HFFc6 (cell line): ENCODE results near the gene RAB1B. TPM values are rescaled to one million over a fixed set of nuclear protein-coding genes. Genes with fewer than 3 reads are reported as not detected.

Experiments used
- DNase-seq: peaks from one replicate; pipeline ENCODE4 v3.0.0-alpha.2; 2018
- H3K27ac Mint-ChIP-seq: 2 replicates; pipeline ENCODE4 v1.8.0; 2020; ENCODE audit warnings: mild to moderate bottlenecking, mixed read lengths
- H3K27me3 Mint-ChIP-seq: 2 replicates; pipeline ENCODE4 v1.8.0; 2021; ENCODE audit warnings: mild to moderate bottlenecking, moderate library complexity, mixed read lengths; ENCODE audit not compliant: insufficient read depth
- H3K36me3 Mint-ChIP-seq: 2 replicates; pipeline ENCODE4 v1.8.0; 2021; ENCODE audit warnings: low read depth, mixed read lengths
- H3K4me1 Mint-ChIP-seq: 2 replicates; pipeline ENCODE4 v1.8.0; 2020; ENCODE audit warnings: low read depth, mixed read lengths
- H3K4me3 Mint-ChIP-seq: 2 replicates; pipeline ENCODE4 v1.8.0; 2020; ENCODE audit warnings: mild to moderate bottlenecking, moderate library complexity, mixed read lengths
- H3K9me3 Mint-ChIP-seq: 2 replicates; pipeline ENCODE4 v1.8.0; 2020; ENCODE audit warnings: mild to moderate bottlenecking, mixed read lengths
- CTCF ChIP-seq: fragments of 200-600 bp; sonication (generic); IDR thresholded peaks from 2 replicates; pipeline ENCODE4 v1.5.0; 2021; ENCODE audit warnings: antibody characterized with exemption, mild to moderate bottlenecking
- total RNA-seq, 6 experiments: library from RNA; stranded (reverse); fragmentation: NEBNext Ultra II Directional; extraction: Animal tissue kit (Norgen Biotek cat#: 25700); gene quantifications; 2 replicates in 1 of 6; 3 replicates in 5 of 6; pipeline ENCODE4 v1.2.3, GENCODE V29; 2021

The RAB1B gene
- total RNA-seq, 6 experiments from 2014 or later: 220 to 272 (median 246) TPM

- H3K27ac Mint-ChIP-seq: peak overlapping the region; percentile 51; the same call in 1 of the 2 replicates
- TF ChIP-seq CTCF: peak; percentile 54
- no peaks in the 10 kb centered on the region for H3K9me3 Mint-ChIP-seq
- peaks cover 27% of the 10 kb centered on the region for H3K4me1 Mint-ChIP-seq
- H3K36me3 Mint-ChIP-seq: no peaks in the 10 kb centered on the region
- no peak overlapping the region for H3K4me3 Mint-ChIP-seq
- peaks cover 9% of the 10 kb centered on the region for H3K27me3 Mint-ChIP-seq
- DNase-seq: no peak
Measured at GRCh38 chr11:66283461-66284105, 15.1 kb downstream of the RAB1B start.

GRCh38 chr11:66284526-66285078 lies 16.2 kb downstream of the RAB1B start:
- Mint-ChIP-seq H3K27ac (no peak overlapping the region), H3K27me3 (peaks cover 14% of the 10 kb centered on the region), H3K4me3 (no peak overlapping the region), H3K4me1 (peaks cover 27% of the 10 kb centered on the region), H3K9me3 (no peaks in the 10 kb centered on the region), H3K36me3 (no peaks in the 10 kb centered on the region)
- no peak for TF ChIP-seq CTCF
- no peak for DNase-seq

GRCh38 chr11:66285250-66285947 lies 17.0 kb downstream of the RAB1B start:
- Mint-ChIP-seq H3K27me3 (peaks cover 14% of the 10 kb centered on the region), H3K36me3 (no peaks in the 10 kb centered on the region), H3K4me3 (no peak overlapping the region), H3K4me1 (peaks cover 35% of the 10 kb centered on the region), H3K27ac (peak overlapping the region; percentile 18; the same call in 1 of the 2 replicates), H3K9me3 (no peaks in the 10 kb centered on the region)
- TF ChIP-seq CTCF: no peak
- no peak for DNase-seq

GRCh38 chr11:66286699-66287098 lies 18.3 kb downstream of the RAB1B start:
- no peak overlapping the region; the same call in 1 of the 2 replicates for H3K4me3 Mint-ChIP-seq
- peaks cover 32% of the 10 kb centered on the region for H3K4me1 Mint-ChIP-seq
- no peak for TF ChIP-seq CTCF
- 0 out of 2 replicates have a peak overlapping the region, but pooled peaks have one; percentile 11 for H3K27ac Mint-ChIP-seq
- H3K9me3 Mint-ChIP-seq: no peaks in the 10 kb centered on the region
- DNase-seq: no peak
- H3K27me3 Mint-ChIP-seq: peaks cover 8% of the 10 kb centered on the region
- no peaks in the 10 kb centered on the region for H3K36me3 Mint-ChIP-seq

- TF ChIP-seq CTCF: no peak
- peak overlapping the region; percentile 96 for H3K4me3 Mint-ChIP-seq
Measured at GRCh38 chr11:66287211-66287888, 18.9 kb downstream of the RAB1B start.

More at GRCh38 chr11:66287211-66287888, 18.9 kb downstream of the RAB1B start:
- Mint-ChIP-seq H3K9me3 (no peaks in the 10 kb centered on the region), H3K27me3 (peaks cover 8% of the 10 kb centered on the region), H3K4me1 (peaks cover 30% of the 10 kb centered on the region), H3K27ac (peak overlapping the region; percentile 99), H3K36me3 (no peaks in the 10 kb centered on the region)
- DNase-seq: no peak
